Keratinocyte (primary cell): ENCODE data around the gene PDCD7.

Experiments used
- CTCF ChIP-seq, 3 experiments: IDR thresholded peaks in 1 of 3; conservative IDR thresholded peaks in 1 of 3; optimal IDR thresholded peaks in 1 of 3; 2 replicates in 2 of 3; 3 replicates in 1 of 3; pipeline versions ENCODE3 to v1.5.1; 2011; ENCODE audit warnings: low read length in 3 of 3, mild to moderate bottlenecking in 3 of 3, moderate library complexity in 2 of 3, control low read depth in 1 of 3, inconsistent platforms in 1 of 3; ENCODE audit not compliant: insufficient read depth in 2 of 3; ENCODE audit errors: extremely low read depth in 1 of 3
- EZH2 ChIP-seq: IDR thresholded peaks from one replicate; pipeline ENCODE4 v1.6.1; 2012; ENCODE audit warnings: inconsistent platforms, mild to moderate bottlenecking, low read length, moderate library complexity

DNA sequence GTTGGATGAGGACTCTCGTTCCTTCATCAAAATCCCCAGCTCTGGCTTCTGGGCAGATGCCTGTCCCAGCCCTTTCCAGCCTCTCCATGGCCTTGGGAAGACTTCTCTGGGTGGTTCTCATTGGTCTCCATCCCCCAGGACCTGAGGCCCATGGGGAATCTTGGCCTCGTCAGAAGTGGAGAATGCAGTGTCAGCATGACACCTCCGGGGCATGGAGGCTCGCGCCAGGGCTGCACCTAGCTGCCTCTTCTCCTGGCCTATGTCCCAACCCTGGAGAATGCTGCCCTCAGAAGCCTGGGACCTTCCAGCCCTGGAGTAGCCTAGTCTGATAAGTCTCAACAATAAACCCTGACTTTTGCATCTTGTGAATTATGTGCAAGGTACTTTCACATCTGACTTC is 54.0 kb downstream of the PDCD7 start:
- TF ChIP-seq CTCF (optimal IDR thresholded peaks at IDR 0.05 in 1 of 3, IDR thresholded peaks at IDR 0.05 in 1 of 3, conservative IDR thresholded peaks at IDR 0.05 in 1 of 3; ENCODE audit: extremely low read depth in 1 of 3, insufficient read depth in 2 of 3, low read length in 3 of 3) (no peak), EZH2 (no peak)
